Sigmoid colon (tissue), 7 donors: ENCODE data around the gene SV2B. TPM values are rescaled to one million over a fixed set of nuclear protein-coding genes. Genes with fewer than 3 reads are reported as not detected.

Source experiments
- DNase-seq: peaks from one replicate; pipeline ENCODE4 v3.0.0-alpha.2; 2019
- H3K27ac ChIP-seq, 4 donors: fragments of 200-600 bp; sonication (generic); one replicate each; pipeline ENCODE4 v1.5.1; 2016 to 2019; ENCODE audit warnings: mild to moderate bottlenecking in 1 of 4
- H3K27me3 ChIP-seq, 3 donors: fragments of 200-600 bp; sonication (generic); one replicate each; pipeline ENCODE4 v1.5.1; 2019; ENCODE audit warnings: mild to moderate bottlenecking in 1 of 3
- H3K36me3 ChIP-seq, 4 donors: fragments of 200-600 bp; sonication (generic); one replicate each; pipeline ENCODE4 v1.5.1; 2016 to 2019
- H3K4me1 ChIP-seq, 4 donors: fragments of 200-600 bp; sonication (generic); one replicate each; pipeline ENCODE4 v1.5.1; 2017 to 2019
- H3K4me3 ChIP-seq, 4 donors: fragments of 200-600 bp; sonication (generic); one replicate each; pipeline ENCODE4 v1.5.1; 2017 to 2019; ENCODE audit warnings: mild to moderate bottlenecking in 2 of 4, moderate library complexity in 1 of 4
- H3K9me3 ChIP-seq, 4 donors: fragments of 200-600 bp in 3 of 4; sonication (generic) in 3 of 4; one replicate each; pipeline versions ENCODE4 v1.5.1 to v1.6.1; 2013 to 2019
- CTCF ChIP-seq, 4 experiments: fragments of 450-650 bp in 3 of 4; fragments of 200-600 bp in 1 of 4; IDR thresholded peaks; one replicate each; pipeline ENCODE4 v1.5.1; 2016 to 2019; ENCODE audit warnings: antibody characterized with exemption in 4 of 4, mild to moderate bottlenecking in 3 of 4, moderate library complexity in 2 of 4
- EP300 ChIP-seq, 4 donors: sonication (generic); formaldehyde crosslinking; IDR thresholded peaks; one replicate each; pipeline ENCODE4 v1.6.1; 2017; ENCODE audit warnings: antibody characterized with exemption in 4 of 4
- POLR2A ChIP-seq, 2 donors: fragments of 450-650 bp; IDR thresholded peaks; one replicate each; pipeline ENCODE4 v1.6.1; 2016; ENCODE audit warnings: antibody characterized with exemption in 2 of 2, mild to moderate bottlenecking in 2 of 2, moderate library complexity in 2 of 2
- POLR2AphosphoS5 ChIP-seq, 4 donors: sonication (generic); formaldehyde crosslinking; IDR thresholded peaks; one replicate each; pipeline ENCODE4 v1.6.1; 2017; ENCODE audit warnings: antibody characterized with exemption in 4 of 4
- WGBS, 2 donors: extraction: QIAGEN DNeasy Blood & Tissue Kit; methylation state at CpG; one replicate each; pipeline ENCODE4 v1.1.7; 2013; 5-methylcytosine and 5-hydroxymethylcytosine counted together
- intact Hi-C: fragments of 100-400 bp; cut with DNase I; formaldehyde crosslinking; loops from one replicate; pipeline ENCODE4 v1.15.1; 2023
- polyA plus RNA-seq, 3 donors: library from polyadenylated mRNA; stranded (reverse); fragments of 200-250 nt; gene quantifications; one replicate each; pipeline ENCODE4 v1.2.3, GENCODE V29; 2013
- total RNA-seq, 4 donors: library from RNA; depleted of rRNA; stranded (reverse); fragments of >200 nt; gene quantifications; one replicate each; pipeline ENCODE4 v1.1.0, GENCODE V29; 2016
- donor health status: healthy with polysubstance abuse.
- donor health status: Bipolar disorder and iron deficiency.
- donor health status: healthy.

Gene SV2B
- total and polyA plus RNA-seq, 7 donors = 2.0 to 5.0 (median 3.1) TPM; not detected in 2

- Histone ChIP-seq H3K9me3 (no peaks in the 10 kb centered on the region), H3K27ac (no peak overlapping the region), H3K27me3 (no peaks in the 10 kb centered on the region), H3K36me3 (no peaks in the 10 kb centered on the region), H3K4me1 (peaks cover 0 to 11% (median 2%) of the 10 kb centered on the region in 4 donors), H3K4me3 (no peak overlapping the region)
- intact Hi-C loops = no loop called here
- WGBS, 2 donors = 85 to 91% methylated on average over 2 of the region's 2 CpGs
- no peak for TF ChIP-seq CTCF (IDR thresholded peaks at IDR 0.05)
- no peak for TF ChIP-seq POLR2AphosphoS5 (IDR thresholded peaks at IDR 0.05)
- TF ChIP-seq EP300 (IDR thresholded peaks at IDR 0.05) = no peak
- TF ChIP-seq POLR2A (IDR thresholded peaks at IDR 0.05) = no peak
- no peak for DNase-seq
Measured at GRCh38 chr15:91283155-91283554, 183.1 kb downstream of the SV2B start.

GRCh38 chr15:91284758-91285466 lies 184.9 kb downstream of the SV2B start:
- Histone ChIP-seq H3K27ac (no peak overlapping the region), H3K36me3 (no peaks in the 10 kb centered on the region), H3K27me3 (no peaks in the 10 kb centered on the region), H3K4me1 (peaks cover 0 to 11% (median 2%) of the 10 kb centered on the region in 4 donors), H3K4me3 (no peak overlapping the region), H3K9me3 (no peaks in the 10 kb centered on the region)
- intact Hi-C loops = no loop called here
- 86 to 87% methylated on average over 13 of the region's 13 CpGs for WGBS, 2 donors
- DNase-seq = no peak
- TF ChIP-seq EP300 (IDR thresholded peaks at IDR 0.05) (no peak), POLR2AphosphoS5 (IDR thresholded peaks at IDR 0.05) (no peak), CTCF (IDR thresholded peaks at IDR 0.05) (no peak), POLR2A (IDR thresholded peaks at IDR 0.05) (no peak)

GRCh38 chr15:91289324-91289723 lies 189.3 kb downstream of the SV2B start:
- no peaks in the 10 kb centered on the region for H3K36me3 ChIP-seq
- no peak for DNase-seq
- no peak for TF ChIP-seq POLR2AphosphoS5 (IDR thresholded peaks at IDR 0.05)
- TF ChIP-seq EP300 (IDR thresholded peaks at IDR 0.05) = no peak
- TF ChIP-seq POLR2A (IDR thresholded peaks at IDR 0.05) = no peak
- no peak for TF ChIP-seq CTCF (IDR thresholded peaks at IDR 0.05)
- no peaks in the 10 kb centered on the region for H3K4me1 ChIP-seq
- WGBS, 2 donors = 46% methylated on average over 1 of the region's 1 CpG
- intact Hi-C loops = no loop called here
- H3K27ac ChIP-seq = no peak overlapping the region
- peaks cover 0 to 6% (median 0%) of the 10 kb centered on the region in 3 donors for H3K27me3 ChIP-seq
- no peak overlapping the region for H3K4me3 ChIP-seq
- H3K9me3 ChIP-seq = no peaks in the 10 kb centered on the region

GRCh38 chr15:91290553-91290952 lies 190.5 kb downstream of the SV2B start:
- TF ChIP-seq CTCF (IDR thresholded peaks at IDR 0.05) (no peak), POLR2A (IDR thresholded peaks at IDR 0.05) (no peak), POLR2AphosphoS5 (IDR thresholded peaks at IDR 0.05) (no peak), EP300 (IDR thresholded peaks at IDR 0.05) (no peak)
- intact Hi-C loops = no loop called here
- no peaks in the 10 kb centered on the region for H3K4me1 ChIP-seq
- WGBS, 2 donors = 94 to 95% methylated on average over 6 of the region's 6 CpGs
- no peaks in the 10 kb centered on the region for H3K36me3 ChIP-seq
- no peaks in the 10 kb centered on the region for H3K9me3 ChIP-seq
- peaks cover 0 to 6% (median 0%) of the 10 kb centered on the region in 3 donors for H3K27me3 ChIP-seq
- no peak overlapping the region for H3K4me3 ChIP-seq
- H3K27ac ChIP-seq = no peak overlapping the region
- no peak for DNase-seq

GRCh38 chr15:91291673-91292072 lies 191.6 kb downstream of the SV2B start:
- DNase-seq = no peak
- Histone ChIP-seq H3K9me3 (no peaks in the 10 kb centered on the region), H3K27ac (no peak overlapping the region), H3K4me1 (no peaks in the 10 kb centered on the region), H3K36me3 (no peaks in the 10 kb centered on the region), H3K27me3 (peaks cover 0 to 6% (median 0%) of the 10 kb centered on the region in 3 donors), H3K4me3 (no peak overlapping the region)
- 59 to 82% methylated on average over 3 of the region's 3 CpGs for WGBS, 2 donors
- intact Hi-C loops = no loop called here
- no peak for TF ChIP-seq POLR2A (IDR thresholded peaks at IDR 0.05)
- TF ChIP-seq POLR2AphosphoS5 (IDR thresholded peaks at IDR 0.05) = no peak
- no peak for TF ChIP-seq EP300 (IDR thresholded peaks at IDR 0.05)
- no peak for TF ChIP-seq CTCF (IDR thresholded peaks at IDR 0.05)
